Uterus (tissue), 2 donors: ENCODE results near the gene SMIM1.

Source experiments
- CTCF ChIP-seq, 4 experiments: fragments of 200-600 bp in 2 of 4; fragments of 450-650 bp in 2 of 4; sonication (generic) in 2 of 4; IDR thresholded peaks; one replicate each; pipeline ENCODE4 v1.5.1; 2016 to 2019; ENCODE audit warnings: antibody characterized with exemption in 4 of 4, mild to moderate bottlenecking in 2 of 4, moderate library complexity in 1 of 4
- POLR2A ChIP-seq, 2 donors: fragments of 450-650 bp; IDR thresholded peaks; one replicate each; pipeline ENCODE4 v1.6.1; 2016; ENCODE audit warnings: antibody characterized with exemption in 2 of 2, mild to moderate bottlenecking in 1 of 2, moderate library complexity in 1 of 2

- TF ChIP-seq CTCF (IDR thresholded peaks at IDR 0.05) (no peak), POLR2A (IDR thresholded peaks at IDR 0.05) (no peak)
Observed at GRCh38 chr1:3779265-3779911, 6.8 kb downstream of the SMIM1 start.
